ENCODE data around the gene PPIL1.

PPIL1 gene

GRCh38 chr6:36805917-36806316, 68.7 kb downstream of the PPIL1 start:
- H3K27me3 Mint-ChIP-seq, result peaks cover 20% of the 10 kb centered on the region
- ATAC-seq (no peak), DNase-seq (no peak)
- no peak overlapping the region for H3K27ac Mint-ChIP-seq
- H3K4me3 Mint-ChIP-seq, result no peak overlapping the region
- no peaks in the 10 kb centered on the region for H3K9me3 Mint-ChIP-seq
- H3K4me1 Mint-ChIP-seq, result no peaks in the 10 kb centered on the region

- no peak overlapping the region for H3K27ac Mint-ChIP-seq
- ATAC-seq (no peak), DNase-seq (no peak)
- no peak overlapping the region for H3K4me3 Mint-ChIP-seq
- H3K27me3 Mint-ChIP-seq, result peaks cover 20% of the 10 kb centered on the region
- H3K9me3 Mint-ChIP-seq, result no peaks in the 10 kb centered on the region
- H3K4me1 Mint-ChIP-seq, result no peaks in the 10 kb centered on the region
Observed at GRCh38 chr6:36805096-36805797, 69.4 kb downstream of the PPIL1 start.

Measured in stimulated activated naive CD8-positive, alpha-beta T cell treated with anti-CD3 and anti-CD28 coated beads, Interleukin-15, amount 100 ng/mL, for 72 hours (primary cell).